GM04504 (cell line): ENCODE results near the gene CUL7.
"Not testable (repeated sequence)": the region's sequence is repeated elsewhere in the genome, so short reads cannot be mapped to it uniquely, and the experiment has no call there.

Experiments used
- DNase-seq: peaks from one replicate; pipeline ENCODE4 v3.0.0-alpha.2; 2012; ENCODE audit warnings: low read depth

The CUL7 gene

DNA sequence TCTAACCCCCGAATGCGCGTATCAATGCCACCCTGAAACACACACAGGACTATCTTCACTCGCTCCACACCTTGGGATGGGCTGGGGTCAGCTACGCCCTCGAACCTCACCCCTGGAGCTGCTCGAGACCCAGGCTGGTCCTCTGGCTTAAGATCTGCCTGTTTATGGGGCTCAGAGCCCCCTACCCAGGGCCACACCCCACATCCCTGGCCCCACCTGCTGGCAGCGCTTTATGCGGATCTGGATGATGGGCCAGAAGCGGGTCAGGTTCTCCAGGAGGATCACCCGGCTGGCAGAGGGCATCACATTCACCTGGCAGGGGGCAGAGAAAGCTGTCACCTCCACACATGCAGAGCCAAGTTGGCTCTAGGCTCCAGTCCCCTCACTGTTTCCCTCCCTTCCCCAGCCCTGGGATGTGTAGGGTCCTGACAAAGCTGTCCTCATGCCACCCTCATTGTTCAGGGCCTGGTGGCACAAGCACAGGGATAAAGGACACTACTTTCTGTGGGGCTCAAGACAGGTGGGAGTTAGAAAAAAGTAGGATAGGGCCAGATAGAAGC lies 8.2 kb downstream of the CUL7 start:
- no peak for DNase-seq

DNA sequence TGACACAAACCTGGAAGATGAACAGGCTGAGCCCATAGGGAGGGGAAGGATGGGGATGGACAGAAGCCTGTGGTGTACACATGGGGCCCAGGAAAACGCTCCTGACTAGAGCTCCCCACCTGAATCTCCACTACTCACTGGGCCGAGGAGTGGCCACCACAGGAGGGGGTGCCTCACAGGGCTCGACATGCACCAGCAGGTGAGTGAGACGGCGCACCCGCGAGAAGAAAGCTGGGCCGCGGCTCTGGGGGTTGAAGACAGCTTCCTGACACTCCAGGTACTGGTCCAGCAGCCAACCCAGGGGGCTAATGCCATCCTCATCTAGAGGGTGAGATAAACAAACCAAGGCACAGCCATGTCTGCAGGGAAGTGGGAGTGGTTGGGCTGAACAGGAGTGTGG lies 10.3 kb downstream of the CUL7 start:
- no peak for DNase-seq

DNA sequence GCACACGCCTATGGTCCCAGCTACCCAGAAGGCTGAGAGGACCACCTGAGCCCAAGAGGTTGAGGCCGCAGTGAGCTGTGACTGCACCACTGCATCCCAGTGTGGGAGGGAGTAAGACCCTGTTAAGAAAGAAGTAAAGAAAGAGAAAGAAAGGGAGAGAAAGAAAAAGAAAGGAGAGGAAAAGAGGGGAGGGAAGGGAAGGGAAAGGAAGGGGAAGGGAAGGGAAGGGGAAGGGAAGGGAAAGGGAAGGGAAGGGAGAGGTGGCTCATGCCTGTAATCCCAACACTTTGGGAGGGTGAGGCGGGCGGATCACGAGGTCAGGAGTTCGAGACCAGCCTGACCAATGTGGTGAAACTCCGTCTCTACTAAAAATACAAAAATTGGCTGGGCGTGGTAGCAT lies 12.2 kb downstream of the CUL7 start:
- DNase-seq: not testable (repeated sequence)

DNA sequence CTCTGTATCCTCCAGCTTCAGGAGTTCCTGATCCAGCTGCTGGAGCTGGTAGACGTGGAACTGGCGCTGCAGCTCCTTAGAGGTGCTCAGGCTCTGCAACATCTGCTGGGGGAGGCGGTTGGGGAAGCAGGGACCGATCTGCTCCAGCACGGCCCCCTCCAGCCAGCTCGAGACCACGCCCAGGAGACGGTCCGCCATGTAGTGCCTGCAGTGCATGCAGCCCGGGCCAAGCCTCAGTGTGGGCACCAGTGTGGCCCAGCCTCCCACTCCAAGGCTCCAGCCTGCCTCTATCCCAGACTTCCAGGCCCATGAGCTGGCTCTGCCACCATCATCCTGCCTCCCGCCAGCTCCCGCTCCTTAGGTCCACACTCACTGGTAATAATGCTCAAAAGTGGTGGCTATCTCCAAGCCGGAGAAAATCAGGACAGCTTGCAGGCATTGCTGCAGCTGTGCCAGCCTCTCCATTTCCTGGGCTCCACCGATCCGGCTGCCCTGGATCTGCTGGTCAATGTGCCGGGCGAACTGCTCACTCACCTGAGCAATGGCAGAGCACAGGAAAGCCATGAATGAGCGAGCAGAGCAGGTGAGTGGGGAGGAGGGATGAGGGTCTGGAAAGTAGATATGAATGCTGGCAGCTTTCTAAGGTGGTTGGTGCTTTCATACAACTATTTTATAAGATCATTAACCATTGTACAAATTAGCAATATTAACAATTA lies 13.0 kb downstream of the CUL7 start:
- DNase-seq: no peak

DNA sequence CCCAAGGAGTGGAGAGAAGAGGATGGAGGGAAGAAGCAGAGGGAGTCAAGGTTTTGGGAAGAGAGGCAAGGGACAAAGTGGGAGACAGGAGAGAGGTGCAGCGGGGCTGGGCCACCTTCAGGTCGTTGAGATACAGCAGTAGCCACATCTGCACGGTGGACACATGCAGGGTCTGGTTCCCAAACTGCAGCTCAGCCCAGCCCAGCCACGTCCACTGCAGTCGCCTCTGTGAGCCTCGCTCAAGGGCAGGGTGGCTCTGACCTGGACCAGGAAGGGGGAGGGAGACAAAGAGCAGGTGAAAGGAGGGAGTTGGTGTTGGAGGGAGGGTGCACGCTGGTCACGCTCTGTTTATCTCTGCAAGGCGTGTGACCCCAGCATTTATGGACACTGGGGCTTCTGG lies 14.9 kb downstream of the CUL7 start:
- no peak for DNase-seq

DNA sequence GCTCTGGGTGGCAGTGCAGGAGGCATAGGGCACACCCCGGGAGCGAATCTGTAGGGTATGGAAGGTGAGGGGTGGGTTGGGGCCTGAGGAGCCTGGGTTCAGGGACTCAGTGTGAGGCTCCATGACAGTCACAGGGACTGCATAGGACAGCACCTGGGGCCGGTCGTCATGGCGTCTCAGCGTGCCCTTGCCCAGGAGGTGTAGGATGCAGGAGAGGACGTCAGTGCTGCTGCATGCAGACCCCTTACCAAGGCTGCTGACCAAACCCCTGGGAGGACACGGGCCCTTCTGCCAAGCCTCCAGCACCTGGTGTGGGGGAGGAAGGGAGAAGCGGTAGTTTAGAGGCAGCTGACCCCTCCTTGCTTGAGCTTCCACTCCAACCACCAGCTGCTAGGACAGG lies 15.9 kb downstream of the CUL7 start:
- no peak for DNase-seq

DNA sequence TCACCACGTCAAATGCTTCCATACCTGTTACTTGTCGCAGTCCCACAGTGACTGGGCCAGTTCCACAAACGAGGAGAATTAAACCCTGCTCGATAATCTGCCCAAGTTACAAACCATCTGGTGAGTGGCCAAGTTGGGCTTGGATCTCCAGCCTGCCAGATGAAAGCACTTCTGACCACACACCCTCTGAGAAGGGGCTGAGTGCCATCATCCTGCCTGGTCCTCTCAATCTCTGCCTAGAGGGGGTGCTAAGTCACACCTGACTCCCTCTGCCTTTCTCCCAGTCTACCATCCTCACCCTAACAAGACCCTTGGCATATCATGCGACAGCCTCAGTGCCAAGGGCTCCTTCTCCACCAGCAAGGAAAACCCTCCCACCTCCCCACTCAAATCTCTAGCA lies 16.5 kb downstream of the CUL7 start:
- no peak for DNase-seq

DNA sequence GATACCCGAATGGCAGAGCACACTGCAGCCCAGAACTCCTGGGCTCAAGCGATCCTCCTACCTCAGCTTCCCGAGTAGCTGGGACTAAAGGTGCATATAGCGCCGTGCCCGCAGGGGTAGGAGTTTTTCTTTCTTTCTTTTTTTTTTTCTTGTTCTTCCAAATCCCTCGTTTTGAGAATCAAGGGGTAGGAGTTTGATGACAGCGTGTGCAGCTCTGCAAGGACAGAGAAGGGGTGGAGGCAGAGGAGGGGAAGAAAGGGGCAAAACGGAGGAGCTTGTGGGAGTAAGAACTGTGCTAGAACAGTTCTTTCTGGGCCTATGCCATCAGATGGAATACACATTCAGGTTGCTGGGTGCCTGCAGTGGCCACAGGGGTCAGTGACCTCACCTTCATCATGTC lies 16.9 kb downstream of the CUL7 start:
- DNase-seq: no peak

DNA sequence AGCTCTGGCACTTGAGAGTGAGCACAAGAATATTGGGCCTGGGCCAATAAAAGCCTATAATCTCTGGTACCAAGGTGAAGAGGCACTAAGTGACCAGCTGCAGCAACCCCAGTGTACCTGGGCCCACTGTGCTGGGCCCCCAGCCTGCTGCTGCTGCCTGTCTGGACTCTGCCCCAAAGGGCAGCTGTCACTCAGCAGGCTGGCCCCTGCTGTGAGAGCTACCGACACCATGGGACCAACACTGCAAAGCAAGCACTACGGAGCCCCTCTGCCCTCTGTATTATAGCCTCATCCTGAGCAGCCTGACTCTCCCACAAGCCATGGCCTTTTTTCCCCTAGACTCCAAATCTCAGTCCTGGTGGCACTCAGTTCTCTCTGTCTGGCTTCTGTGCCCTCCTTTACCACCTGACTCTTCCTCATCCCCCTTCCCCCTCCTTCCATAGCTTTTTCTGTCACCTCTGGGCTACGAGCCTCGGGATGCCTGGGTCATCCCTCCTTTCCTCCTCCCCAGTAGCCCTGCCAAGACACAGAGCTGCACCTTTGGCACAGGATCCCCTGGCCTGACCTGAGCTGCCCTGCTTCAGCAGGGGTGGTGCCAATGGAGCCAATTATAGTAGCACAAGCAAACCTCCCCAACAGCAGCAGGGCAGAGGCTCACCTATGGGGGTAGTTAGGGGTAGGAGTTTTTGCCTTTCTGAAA lies 18.0 kb downstream of the CUL7 start:
- DNase-seq: no peak

DNA sequence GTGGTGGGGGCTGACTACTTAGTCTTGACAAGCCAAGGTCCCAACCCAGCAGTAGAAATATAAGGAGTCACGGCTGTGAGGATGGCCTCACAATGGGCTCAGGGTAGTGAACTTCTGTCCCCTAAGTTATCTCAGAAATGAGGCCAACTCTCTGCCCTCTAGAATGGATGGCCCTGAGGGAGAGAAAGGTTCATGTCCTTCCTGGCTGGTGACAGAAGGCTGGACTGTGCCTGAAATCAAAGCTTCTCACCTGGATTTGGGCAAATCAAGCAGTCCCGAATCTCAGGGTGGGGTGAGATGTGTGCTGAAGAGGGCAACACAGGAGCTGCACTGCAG lies 19.5 kb downstream of the CUL7 start:
- no peak for DNase-seq

DNA sequence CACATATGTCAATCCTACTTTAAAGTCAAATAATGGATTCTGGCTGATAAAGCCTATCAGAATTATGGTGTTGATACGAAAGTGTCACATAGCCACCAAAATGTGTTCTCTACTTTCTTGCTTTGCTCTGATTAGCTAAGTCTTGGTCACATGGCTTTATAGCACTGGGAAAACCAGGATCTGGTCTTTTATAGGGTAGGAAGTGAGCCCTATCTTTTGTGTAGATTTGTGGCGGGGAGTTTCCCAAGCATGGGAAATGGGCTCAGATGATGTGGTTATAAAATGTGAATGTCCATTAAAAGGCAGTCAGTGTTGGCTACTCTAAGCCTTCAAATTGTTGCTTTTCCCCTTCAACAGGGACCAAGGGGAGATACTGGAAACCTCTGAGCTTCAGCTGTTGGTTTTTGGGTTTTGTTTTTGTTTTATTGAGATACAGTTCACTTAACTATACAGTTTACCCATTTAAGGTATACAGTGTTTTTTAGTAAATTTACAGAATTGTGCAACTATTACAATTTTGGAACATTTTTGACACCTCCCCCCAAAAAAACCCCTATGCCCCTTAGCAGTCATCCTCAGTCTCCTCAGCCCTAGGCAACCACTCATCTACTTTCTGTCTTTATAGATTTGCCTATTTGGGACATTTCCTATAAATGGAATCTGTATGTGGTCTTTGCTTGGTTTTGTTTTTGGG lies 20.0 kb downstream of the CUL7 start:
- DNase-seq: no peak

DNA sequence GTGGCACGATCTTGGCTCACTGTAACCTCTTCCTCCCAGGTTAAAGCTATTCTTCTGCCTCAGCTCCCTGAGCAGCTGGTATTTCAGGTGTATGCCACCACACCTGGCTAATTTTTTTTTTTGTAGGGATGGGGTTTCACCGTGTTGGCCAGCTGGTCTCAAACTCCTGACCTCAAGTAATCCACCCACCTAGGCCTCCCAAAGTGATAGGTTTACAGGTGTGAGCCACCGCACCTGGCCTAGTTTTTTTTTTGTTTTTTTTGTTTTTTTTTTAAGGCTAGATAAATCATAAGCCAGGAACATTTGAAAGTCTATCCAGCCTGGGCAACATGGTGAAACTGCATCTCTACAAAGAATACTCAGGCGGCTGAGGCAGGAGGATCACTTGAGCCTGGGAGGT lies 21.3 kb downstream of the CUL7 start:
- DNase-seq: no peak

DNA sequence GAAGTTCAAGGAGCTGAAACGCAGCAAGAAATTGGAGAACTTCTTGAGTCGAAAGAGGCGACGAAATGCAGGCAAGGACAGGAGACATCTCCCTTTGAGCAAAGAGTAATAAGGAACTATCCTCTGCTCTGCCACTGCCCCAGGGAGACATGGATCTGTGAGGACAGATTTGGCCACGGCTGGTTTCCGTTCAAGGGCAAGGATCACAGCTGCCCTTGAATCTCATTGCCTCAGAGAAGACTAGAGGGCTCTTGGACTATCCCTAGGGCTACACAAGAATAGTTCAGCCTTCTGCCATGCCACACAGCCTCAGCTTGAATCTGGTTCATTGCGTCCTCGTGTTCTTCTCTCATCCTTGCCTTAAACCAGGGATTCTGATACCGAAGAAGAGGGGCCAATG lies 24.5 kb downstream of the CUL7 start:
- DNase-seq: no peak

DNA sequence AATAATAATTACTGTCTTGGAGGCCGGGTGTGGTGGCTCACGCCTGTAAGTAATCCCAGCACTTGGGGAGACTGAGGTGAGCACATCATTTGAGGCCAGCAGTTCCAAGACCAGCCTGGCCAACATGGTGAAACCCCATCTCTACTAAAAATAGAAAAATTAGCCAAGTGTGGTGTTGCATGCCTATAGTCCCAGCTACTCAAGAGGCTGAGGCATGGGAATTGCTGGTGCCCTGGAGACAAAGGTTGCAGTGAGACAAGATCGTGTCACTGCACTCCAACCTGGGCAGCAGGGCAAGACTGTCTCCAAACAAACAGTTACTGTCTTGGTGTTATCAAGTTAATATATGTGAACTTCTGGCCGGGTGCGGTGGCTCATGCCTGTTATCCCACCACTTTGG lies 27.3 kb downstream of the CUL7 start:
- DNase-seq: no peak

DNA sequence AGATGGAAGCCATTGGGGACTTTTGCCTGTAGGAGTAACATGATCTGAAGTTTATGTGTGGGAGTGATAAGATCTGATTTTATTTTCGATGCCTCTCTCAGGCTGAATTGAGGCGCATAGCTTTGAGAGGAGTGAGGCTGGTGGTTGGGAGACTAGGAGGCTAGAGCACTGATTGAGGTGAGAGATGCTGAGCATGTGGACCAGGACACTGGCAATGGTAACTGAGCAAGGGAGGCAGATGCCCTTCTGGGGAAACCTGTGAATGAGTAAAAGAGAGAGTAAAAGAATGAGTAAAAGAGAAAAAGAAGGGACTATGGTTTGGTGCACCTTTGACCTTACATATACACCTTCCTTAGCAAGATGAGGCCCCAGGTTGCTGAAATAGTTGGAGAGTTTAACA lies 29.2 kb downstream of the CUL7 start:
- DNase-seq: no peak

DNA sequence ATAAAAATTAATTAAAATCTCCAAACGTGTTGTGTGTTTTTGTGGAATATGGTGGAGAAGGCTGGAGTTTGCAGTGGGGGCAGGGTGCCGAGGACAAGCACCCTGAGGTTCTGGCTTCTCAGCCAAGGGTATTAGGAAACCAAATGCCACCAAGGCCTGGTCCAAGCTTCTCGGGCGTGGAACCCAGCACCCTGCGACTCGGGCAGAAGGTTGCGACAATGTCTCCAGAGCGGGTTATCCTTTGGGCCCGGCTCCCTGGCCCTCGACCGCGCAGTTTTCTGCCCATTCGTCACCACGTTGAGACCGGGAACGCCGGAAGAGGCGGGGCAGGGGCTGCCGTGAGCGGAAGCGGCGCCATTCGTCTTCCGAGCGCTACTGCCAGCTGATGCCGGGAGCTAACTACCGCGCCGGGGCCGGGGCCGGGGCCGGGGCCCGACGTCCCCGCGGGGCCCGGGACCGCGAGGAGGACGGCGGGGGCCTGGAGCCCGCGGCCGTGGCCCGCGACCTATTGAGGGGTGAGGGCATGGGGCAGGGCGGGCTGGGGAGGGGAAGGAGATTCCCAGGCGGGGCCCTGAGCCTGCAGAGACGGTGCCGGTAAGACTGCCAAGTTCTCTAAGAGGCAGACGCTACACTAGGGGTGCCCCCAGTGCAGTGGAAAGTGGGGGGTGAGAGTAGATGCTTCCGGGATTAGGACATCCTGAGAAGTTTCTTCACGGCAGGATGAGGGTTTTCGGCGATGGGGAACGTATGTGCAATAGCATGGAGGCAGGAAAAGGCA lies 32.2 kb downstream of the CUL7 start, which contains the start of gene RRP36:
RRP36 (plus strand) TSS at position 354 of the 778 bp plus-strand sequence; CDS start at position 386, 32 bp downstream.
- DNase-seq: no peak

DNA sequence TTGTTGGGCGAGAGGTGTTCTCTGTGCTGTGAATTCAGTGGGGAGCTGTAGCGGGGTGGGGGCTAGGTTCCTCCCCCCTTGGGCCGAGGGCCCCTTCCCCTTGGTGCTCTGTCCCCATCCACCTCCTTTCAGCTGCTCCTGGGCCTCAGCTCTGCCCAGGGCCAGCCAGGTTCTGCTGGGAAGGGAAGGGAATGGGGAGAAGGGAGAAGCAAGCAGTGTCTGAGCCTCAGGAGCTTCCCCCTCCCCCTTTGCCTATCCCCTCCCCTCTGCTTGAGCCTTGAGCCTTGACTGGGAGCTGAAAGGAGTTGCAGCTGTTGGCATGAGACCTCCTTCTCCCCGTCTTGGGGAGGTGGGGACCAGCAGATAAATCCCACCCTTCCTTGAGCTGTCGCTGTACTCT lies 32.8 kb downstream of the CUL7 start:
- no peak for DNase-seq

DNA sequence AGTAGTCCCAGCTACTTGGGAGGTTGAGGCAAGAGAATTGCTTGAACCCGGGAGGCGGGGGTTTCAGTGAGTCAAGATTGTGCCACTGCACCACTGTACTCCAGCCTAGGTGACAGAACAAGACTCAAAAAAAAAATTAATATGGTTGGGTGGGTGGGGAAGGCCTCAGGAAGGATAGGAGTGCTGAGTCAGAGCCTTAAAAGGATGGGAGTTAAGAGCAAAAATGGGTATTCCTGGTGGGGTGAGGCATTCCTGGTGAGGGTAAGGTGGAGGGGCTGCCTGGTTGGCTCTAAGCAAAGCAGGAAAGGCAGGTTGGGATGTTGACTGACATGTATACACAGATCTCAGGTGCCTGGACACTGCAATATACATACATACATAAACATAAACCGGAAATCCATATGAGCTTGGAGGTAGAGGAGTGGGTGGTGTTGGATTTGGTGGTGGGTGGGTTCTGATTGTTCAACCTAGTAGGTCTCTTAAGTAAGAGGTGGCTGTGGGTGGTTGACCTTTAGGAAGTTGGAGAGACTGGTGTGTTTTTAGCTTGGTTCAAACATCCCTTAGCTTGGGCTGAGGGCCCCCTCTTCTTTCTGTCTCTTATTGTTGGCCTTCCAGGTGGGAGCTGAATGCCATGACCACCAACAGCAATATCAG lies 33.5 kb downstream of the CUL7 start:
- no peak for DNase-seq

DNA sequence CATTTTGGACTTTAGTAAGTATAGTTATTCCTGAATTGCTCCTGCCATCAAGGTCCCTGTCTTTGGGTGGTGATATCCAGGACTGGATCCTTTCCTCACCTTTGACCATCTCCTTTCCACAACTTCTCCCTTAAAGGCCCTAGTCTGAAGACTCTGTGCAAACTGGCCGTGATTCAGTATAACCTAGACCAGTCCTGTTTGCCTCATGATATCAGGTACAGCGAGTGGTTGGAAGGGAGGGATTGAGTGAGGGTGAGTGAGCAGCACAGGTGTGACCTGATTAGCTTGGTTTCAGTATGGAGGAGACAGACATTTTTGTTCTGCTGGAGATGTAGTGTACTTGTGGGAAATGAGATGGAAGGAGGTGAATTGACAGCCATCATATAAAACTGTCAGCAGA lies 34.5 kb downstream of the CUL7 start:
- no peak for DNase-seq

DNA sequence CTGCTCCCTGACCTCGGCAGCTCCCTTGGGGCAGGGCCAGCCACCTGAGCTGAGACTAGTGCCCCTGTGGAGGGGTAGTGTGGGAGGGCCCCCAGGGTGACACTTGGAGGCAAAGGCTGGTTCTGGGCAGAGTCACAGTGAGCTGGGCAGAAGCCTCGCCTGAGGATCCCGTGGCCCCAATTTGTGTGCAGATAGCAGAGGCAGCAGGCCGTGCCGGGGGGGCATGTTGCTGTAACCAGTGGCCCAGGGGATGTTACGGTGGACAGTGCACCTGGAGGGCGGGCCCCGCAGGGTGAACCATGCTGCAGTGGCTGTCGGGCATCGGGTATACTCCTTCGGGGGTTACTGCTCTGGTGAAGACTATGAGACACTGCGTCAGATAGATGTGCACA lies 36.7 kb downstream of the CUL7 start:
- DNase-seq: no peak

DNA sequence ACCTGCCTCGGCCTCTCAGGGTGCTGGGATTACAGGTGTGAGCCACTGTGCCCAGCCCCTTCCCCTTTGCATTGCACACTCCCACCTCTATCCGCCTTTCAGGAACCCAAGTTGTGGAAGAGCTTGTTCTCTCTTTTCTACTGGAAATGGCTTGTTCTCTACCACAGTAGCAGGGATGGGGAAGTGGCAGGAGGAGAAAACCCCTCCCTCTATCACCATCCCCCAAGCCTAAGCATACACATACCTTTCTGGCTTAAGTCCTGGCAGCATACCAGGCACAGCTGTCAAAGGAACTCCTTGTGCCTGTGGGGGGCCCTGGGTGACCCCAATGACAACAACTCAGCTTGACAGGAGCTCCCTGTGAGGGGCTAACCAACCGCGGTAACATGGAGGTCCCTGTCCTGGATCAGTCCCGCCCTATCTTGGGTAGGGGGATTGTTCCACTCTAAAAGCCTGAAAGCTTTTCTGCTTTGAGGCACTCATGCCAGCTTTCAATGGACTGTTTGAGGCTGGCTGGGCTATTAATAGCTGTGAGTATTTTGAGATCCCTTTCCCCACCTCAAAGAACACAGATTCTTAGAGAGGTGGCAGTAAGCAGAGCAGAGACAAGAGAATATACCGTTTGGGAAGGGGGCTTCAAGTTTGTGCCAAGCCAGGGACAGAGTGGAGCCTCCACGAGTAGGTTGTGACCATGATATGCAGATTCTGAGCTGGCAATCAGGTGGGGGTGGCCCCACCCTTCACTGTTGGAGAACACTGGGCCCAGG lies 37.3 kb downstream of the CUL7 start:
- DNase-seq: no peak
